HFF-Myc (cell line): Measurements from ENCODE around the gene MCAT.
A peak's percentile ranks its signal among the peaks of the same experiment; 100 is the strongest.

ENCODE experiments used
- DNase-seq: peaks from one replicate; pipeline ENCODE4 v3.0.0-alpha.2; 2011; ENCODE audit warnings: low read depth; ENCODE audit errors: extremely low read depth
- H3K4me3 ChIP-seq: replicated peaks from 2 replicates; pipeline ENCODE4 v1.5.1; 2011; ENCODE audit warnings: low read depth, mild to moderate bottlenecking, control low read depth, low read length
- TF ChIP-seq, protein P1 (sequence below): IDR thresholded peaks from 2 replicates; pipeline ENCODE4 v1.5.1; 2012; ENCODE audit warnings: mild to moderate bottlenecking, low read depth, low read length, control low read depth; ENCODE audit errors: missing control alignments

MCAT gene

GRCh38 chr22:43092085-43092484 lies 51.1 kb downstream of the MCAT start:
- no peak for DNase-seq
- TF ChIP-seq, protein P1, sequence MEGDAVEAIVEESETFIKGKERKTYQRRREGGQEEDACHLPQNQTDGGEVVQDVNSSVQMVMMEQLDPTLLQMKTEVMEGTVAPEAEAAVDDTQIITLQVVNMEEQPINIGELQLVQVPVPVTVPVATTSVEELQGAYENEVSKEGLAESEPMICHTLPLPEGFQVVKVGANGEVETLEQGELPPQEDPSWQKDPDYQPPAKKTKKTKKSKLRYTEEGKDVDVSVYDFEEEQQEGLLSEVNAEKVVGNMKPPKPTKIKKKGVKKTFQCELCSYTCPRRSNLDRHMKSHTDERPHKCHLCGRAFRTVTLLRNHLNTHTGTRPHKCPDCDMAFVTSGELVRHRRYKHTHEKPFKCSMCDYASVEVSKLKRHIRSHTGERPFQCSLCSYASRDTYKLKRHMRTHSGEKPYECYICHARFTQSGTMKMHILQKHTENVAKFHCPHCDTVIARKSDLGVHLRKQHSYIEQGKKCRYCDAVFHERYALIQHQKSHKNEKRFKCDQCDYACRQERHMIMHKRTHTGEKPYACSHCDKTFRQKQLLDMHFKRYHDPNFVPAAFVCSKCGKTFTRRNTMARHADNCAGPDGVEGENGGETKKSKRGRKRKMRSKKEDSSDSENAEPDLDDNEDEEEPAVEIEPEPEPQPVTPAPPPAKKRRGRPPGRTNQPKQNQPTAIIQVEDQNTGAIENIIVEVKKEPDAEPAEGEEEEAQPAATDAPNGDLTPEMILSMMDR = no peak
- H3K4me3 ChIP-seq = no peak overlapping the region

DNA sequence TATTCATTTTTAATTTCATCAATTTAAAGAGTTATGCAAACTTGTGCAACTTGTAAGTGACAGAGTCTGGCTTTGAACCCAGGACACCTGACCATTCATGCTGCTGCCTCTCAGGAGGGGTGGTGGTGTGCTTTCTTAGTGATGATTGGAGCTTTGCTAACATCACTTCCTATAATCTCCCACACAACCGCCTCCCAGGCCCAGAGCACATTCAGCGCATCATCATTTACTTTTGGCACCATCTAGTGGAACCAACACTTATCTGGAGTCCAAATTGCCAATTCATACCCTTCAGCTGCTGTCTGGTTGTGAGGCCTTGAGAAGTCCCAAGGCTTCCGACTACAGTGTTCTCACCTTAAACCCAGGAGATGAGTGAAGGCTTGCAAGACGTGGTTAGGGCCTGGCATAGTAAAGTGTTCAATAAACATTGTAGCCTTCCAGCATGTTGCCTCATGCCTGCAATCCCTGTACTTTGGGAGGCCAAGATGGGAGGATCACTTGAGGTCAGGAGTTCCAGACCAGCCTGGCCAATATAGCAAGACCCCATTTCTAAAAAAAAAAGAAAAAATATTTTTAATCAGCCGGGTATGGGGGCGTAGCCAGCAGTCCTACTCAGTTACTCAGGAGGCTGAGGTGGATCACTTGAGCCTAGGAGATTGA lies 52.9 kb downstream of the MCAT start:
- peak; percentile 89 for DNase-seq
- TF ChIP-seq, protein P1 = peak; percentile 58
- H3K4me3 ChIP-seq = no peak overlapping the region

DNA sequence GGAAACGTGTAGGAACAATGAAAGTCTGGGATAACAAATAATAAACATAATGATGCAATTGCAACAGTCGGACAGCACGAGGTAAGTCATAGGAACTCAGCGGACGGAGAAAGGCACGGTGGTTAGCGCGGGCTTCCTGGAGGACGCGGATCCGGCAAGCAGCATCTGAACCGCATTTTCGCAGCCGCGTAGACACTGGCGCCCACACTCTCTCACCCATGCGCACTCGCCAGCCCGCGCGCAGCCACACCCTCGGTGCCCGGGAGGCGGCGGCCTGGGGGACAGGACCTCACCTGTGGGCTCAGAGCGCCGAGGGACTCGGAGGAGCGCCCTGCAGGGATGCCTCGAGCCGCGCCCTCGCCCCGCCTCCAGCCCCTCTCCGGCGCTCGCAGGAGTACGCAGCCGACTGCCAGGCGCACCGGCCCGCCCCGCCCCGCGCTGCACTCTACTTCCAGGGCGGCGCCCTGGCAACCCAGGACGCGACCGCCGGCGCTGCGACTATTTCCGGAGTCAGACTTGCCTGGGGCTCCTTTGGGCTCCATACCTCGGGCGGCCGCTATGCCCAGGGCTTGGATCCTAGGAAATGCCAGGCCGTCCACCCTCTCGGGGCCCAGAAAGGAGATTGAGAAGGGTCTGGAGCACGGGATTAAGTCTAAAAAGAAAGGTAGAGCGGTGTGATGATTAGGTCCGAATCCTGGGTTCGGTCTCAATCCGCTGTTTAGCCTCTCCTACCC lies 54.0 kb downstream of the MCAT start, which contains the start of gene TTLL1:
Gene TTLL1, minus strand, starts transcription at position 408 of the 734 bp plus-strand sequence. CDS start 13,805 bp downstream, outside the sequence.
- H3K4me3 ChIP-seq = peak within 1 kb of the TSS; percentile 58
- DNase-seq = peak; percentile 31
- TF ChIP-seq, protein P1 = no peak

- DNase-seq = no peak
- TF ChIP-seq, protein P1 = no peak
- peak overlapping the region; percentile 58 for H3K4me3 ChIP-seq
Measured at GRCh38 chr22:43088627-43088983, 54.6 kb downstream of the MCAT start.

- H3K4me3 ChIP-seq = no peak overlapping the region
- no peak for DNase-seq
- TF ChIP-seq, protein P1 = no peak
Measured at GRCh38 chr22:43085658-43086606, 57.3 kb downstream of the MCAT start.
